ENCODE data around the gene UBQLNL.

- TF ChIP-seq CTCF (IDR thresholded peaks at IDR 0.05 in 2 of 3, conservative IDR thresholded peaks at IDR 0.05 in 1 of 3; ENCODE audit: control insufficient read depth in 2 of 3, extremely low read depth in 1 of 3, insufficient read depth in 1 of 3, low read depth in 3 of 3, low read length in 3 of 3) (no peak), PML (IDR thresholded peaks at IDR 0.05; ENCODE audit: low read length) (no peak), CEBPB (IDR thresholded peaks at IDR 0.05; ENCODE audit: borderline replicate concordance in 1 of 2, low read depth in 2 of 2, low read length in 2 of 2) (no peak), POLR2A (IDR thresholded peaks at IDR 0.05; ENCODE audit: low read depth, low read length) (no peak), EZH2 (IDR thresholded peaks at IDR 0.05; ENCODE audit: borderline replicate concordance, control insufficient read depth, low read depth, low read length) (no peak), TCF3 (IDR thresholded peaks at IDR 0.05; ENCODE audit: borderline replicate concordance, insufficient read depth, low read depth, low read length) (no peak), JUNB (IDR thresholded peaks at IDR 0.05) (no peak), REST (IDR thresholded peaks at IDR 0.05; ENCODE audit: low read depth, low read length) (no peak), USF2 (IDR thresholded peaks at IDR 0.05; ENCODE audit: borderline replicate concordance, low read depth, low read length) (no peak), HDAC2 (IDR thresholded peaks at IDR 0.05) (no peak)
Measured at GRCh38 chr11:5556596-5557188, 40.2 kb upstream of the UBQLNL start.
